ENCODE measurements around the gene ALOX15.
A peak's percentile ranks its signal among the peaks of the same experiment; 100 is the strongest.
"Not testable (repeated sequence)": the region's sequence is repeated elsewhere in the genome, so short reads cannot be mapped to it uniquely, and the experiment has no call there.

ALOX15 gene

GRCh38 chr17:4601326-4601725 is 40.2 kb downstream of the ALOX15 start:
- Histone ChIP-seq H4K20me1 (no peaks in the 10 kb centered on the region), H3K4me3 (no peak overlapping the region), H3K27me3 (no peaks in the 10 kb centered on the region), H3K27ac (no peak overlapping the region), H3K9me3 (replicated peaks in 1 of 11) (no peaks in the 10 kb centered on the region), H3K9ac (no peak overlapping the region), H3K4me1 (peaks cover 14 to 25% (median 23%) of the 10 kb centered on the region in 10 experiments), H3K36me3 (no peaks in the 10 kb centered on the region), H3K4me2 (no peak overlapping the region)
- TF ChIP-seq Cebpa-rat (IDR thresholded peaks at IDR 0.05): no peak

DNA sequence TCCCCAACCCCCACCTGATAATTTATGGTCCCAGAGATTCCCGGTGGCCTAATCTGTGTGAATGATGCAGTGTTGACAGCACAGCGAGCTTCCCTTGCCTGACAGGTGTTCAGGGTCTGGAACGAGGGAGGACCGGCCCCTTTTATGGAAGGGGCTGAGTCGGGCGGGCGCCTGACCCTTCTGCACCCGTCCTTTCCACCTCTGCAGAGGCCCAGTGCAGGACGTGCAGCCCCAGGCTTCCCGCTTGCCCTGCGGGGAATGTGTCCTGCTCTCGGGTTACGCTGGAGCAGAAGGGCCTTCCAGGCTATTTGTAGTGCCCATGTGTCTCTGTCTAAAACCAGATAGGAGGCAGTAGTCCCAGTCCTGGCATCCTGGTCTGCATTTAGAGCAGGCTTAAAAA is 40.9 kb downstream of the ALOX15 start:
- no peaks in the 10 kb centered on the region for H3K27me3 ChIP-seq
- no peak for TF ChIP-seq Cebpa-rat (IDR thresholded peaks at IDR 0.05)
- H3K4me2 ChIP-seq: no peak overlapping the region
- no peak overlapping the region for H3K27ac ChIP-seq
- H3K36me3 ChIP-seq: no peaks in the 10 kb centered on the region
- H3K9ac ChIP-seq: no peak overlapping the region
- H3K9me3 ChIP-seq (replicated peaks in 1 of 11): no peaks in the 10 kb centered on the region
- peaks cover 7 to 19% (median 17%) of the 10 kb centered on the region in 10 experiments for H3K4me1 ChIP-seq
- H3K4me3 ChIP-seq: no peak overlapping the region
- no peaks in the 10 kb centered on the region for H4K20me1 ChIP-seq

GRCh38 chr17:4599505-4600281 is 41.8 kb downstream of the ALOX15 start:
- H3K36me3 ChIP-seq: no peaks in the 10 kb centered on the region
- no peaks in the 10 kb centered on the region for H3K27me3 ChIP-seq
- no peaks in the 10 kb centered on the region for H3K9me3 ChIP-seq (replicated peaks in 1 of 11)
- no peak overlapping the region for H3K9ac ChIP-seq
- no peaks in the 10 kb centered on the region for H4K20me1 ChIP-seq
- H3K4me1 ChIP-seq: peaks cover 10 to 19% (median 17%) of the 10 kb centered on the region in 10 experiments
- TF ChIP-seq Cebpa-rat (IDR thresholded peaks at IDR 0.05): no peak
- no peak overlapping the region for H3K27ac ChIP-seq
- H3K4me3 ChIP-seq: no peak overlapping the region
- H3K4me2 ChIP-seq: no peak overlapping the region

DNA sequence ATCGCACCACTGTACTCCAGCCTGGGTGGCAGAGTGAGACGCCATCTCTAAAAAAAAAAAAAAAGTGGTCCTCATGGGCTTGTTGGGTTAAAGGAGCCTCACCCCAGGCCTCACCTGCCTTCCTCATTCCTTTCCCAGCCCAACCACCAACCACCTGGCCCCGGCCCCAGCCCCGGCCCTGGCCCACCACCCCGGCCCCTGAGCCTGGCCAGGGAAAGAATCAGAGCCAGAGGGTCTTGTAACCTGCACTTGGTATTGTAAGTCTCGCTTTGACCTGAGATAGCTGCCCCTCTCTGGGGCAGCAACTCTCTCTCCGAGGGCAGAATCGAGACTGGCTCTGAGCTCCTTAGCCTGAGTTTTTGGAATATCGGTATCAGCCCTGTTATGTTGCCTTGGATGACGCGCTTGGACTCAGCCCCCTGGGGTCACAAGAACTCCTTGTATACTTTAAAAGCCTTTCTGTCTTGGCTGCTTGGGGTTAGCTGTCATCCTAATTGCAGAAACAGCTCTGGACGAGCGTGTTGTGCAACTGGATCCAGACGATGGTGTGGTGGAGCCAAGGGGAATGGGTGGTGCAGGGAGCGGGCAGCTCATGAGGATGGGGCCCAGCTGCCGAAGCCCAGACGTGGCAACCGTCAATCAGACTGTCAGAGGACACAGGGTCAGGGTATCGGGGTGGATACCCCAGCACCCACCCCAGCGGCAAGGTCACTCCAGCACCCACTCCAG is 42.5 kb downstream of the ALOX15 start:
- no peaks in the 10 kb centered on the region for H3K36me3 ChIP-seq
- no peaks in the 10 kb centered on the region for H4K20me1 ChIP-seq
- no peak overlapping the region for H3K9ac ChIP-seq
- H3K27me3 ChIP-seq: no peaks in the 10 kb centered on the region
- no peak overlapping the region for H3K27ac ChIP-seq
- no peak for TF ChIP-seq Cebpa-rat (IDR thresholded peaks at IDR 0.05)
- H3K4me2 ChIP-seq: no peak overlapping the region
- H3K9me3 ChIP-seq (replicated peaks in 1 of 11): no peaks in the 10 kb centered on the region
- no peak overlapping the region for H3K4me3 ChIP-seq
- H3K4me1 ChIP-seq: peaks cover 7 to 15% (median 12%) of the 10 kb centered on the region in 10 experiments; a peak in 19 of 20 replicates

DNA sequence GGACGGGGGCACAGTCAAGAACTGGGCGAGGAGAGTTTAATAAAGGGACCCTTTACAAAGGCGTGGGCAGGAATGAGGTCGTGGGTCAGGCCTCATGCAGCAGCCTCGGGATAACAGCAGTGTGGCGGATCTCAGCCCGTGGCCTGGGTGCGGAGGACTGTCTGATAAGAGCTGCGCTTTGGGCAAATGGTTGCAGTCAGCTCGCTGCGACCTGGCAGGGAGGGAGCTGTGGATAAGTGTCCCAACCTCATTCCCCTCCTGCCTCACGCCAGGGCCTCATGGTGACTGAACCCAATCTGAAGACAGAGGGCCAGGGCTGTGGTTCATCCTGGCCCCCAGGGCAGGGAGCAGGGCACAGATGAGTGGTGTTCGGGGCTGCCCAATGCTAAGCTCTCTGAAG is 43.5 kb downstream of the ALOX15 start:
- H3K4me3 ChIP-seq: no peak overlapping the region
- H3K27me3 ChIP-seq: no peaks in the 10 kb centered on the region
- no peak overlapping the region for H3K27ac ChIP-seq
- peaks cover 7 to 19% (median 12%) of the 10 kb centered on the region in 10 experiments; a peak in 19 of 20 replicates for H3K4me1 ChIP-seq
- no peaks in the 10 kb centered on the region for H4K20me1 ChIP-seq
- no peak for TF ChIP-seq Cebpa-rat (IDR thresholded peaks at IDR 0.05)
- no peaks in the 10 kb centered on the region for H3K36me3 ChIP-seq
- H3K4me2 ChIP-seq: no peak overlapping the region
- H3K9ac ChIP-seq: no peak overlapping the region
- H3K9me3 ChIP-seq (replicated peaks in 1 of 11): no peaks in the 10 kb centered on the region

DNA sequence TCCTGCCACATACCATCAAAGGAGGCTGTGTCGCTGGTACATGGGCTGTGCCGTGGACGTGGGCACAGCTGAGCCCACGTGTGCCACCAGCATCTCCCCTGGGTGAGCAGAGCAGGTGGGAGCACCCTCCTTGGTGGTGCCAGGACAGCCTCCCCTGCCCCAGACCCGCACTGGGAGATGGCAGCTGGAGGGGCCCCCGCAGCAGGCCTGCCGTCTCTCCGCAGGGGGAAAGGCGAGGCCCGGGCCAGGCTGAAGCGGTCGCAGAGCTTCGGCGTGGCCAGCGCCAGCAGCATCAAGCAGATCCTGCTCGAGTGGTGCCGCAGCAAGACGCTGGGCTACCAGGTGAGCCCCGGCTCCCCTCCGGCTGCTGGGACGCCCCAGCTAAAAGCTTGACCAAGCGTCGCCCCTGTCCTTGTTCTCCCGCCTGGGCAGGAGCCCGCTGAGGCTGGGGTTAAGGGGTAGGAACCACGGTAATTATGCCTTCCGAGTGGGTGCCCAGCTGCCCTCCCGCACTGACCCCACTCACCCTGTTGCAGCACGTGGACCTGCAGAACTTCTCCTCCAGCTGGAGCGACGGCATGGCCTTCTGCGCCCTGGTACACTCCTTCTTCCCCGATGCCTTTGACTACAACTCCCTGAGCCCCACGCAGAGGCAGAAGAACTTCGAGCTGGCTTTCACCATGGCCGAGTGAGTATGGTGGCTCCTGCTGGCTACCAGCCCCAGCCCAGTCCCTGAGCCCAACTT is 44.7 kb downstream of the ALOX15 start:
- no peak overlapping the region for H3K27ac ChIP-seq
- no peaks in the 10 kb centered on the region for H3K36me3 ChIP-seq
- no peaks in the 10 kb centered on the region for H3K27me3 ChIP-seq
- no peak overlapping the region for H3K4me3 ChIP-seq
- no peak for TF ChIP-seq Cebpa-rat (IDR thresholded peaks at IDR 0.05)
- H3K9ac ChIP-seq: no peak overlapping the region
- H3K4me2 ChIP-seq: no peak overlapping the region
- H3K9me3 ChIP-seq (replicated peaks in 1 of 11): no peaks in the 10 kb centered on the region
- H3K4me1 ChIP-seq: peaks cover 7 to 26% (median 17%) of the 10 kb centered on the region in 10 experiments; a peak in 19 of 20 replicates
- no peaks in the 10 kb centered on the region for H4K20me1 ChIP-seq

DNA sequence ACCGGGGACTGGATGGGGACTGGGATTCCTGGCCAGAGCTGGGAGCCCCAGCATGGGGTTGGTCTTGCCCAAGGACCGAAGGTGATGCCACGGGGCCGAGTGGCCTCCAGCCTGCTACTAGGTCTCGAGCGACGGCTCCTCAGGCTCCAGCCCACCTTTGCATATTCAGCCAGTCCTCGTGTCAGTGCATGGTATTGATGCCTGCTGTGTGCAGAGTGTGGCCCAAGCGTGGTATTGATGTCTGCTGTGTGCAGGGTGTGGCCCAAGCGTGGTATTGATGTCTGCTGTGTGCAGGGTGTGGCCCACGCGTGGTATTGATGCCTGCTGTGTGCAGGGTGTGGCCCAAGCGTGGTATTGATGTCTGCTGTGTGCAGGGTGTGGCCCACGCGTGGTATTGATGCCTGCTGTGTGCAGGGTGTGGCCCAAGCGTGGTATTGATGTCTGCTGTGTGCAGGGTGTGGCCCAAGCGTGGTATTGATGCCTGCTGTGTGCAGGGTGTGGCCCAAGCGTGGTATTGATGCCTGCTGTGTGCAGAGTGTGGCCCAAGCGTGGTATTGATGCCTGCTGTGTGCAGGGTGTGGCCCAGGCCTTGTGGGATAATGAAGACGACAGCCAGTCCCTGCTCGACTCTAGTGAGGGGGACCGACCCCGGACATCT is 45.7 kb downstream of the ALOX15 start:
- H3K4me2 ChIP-seq: peak overlapping the region; percentile 73 to 87 (median 77)
- peak overlapping the region in 3 of 10 experiments; percentile 27 to 47 (median 37); a peak in 3 of 20 replicates for H3K4me3 ChIP-seq
- H3K27me3 ChIP-seq; H4K20me1 ChIP-seq; H3K9me3 ChIP-seq (replicated peaks in 1 of 11); H3K36me3 ChIP-seq: not testable (repeated sequence)
- H3K9ac ChIP-seq: peak overlapping the region; percentile 43 to 74 (median 63); a peak in 19 of 22 replicates
- H3K4me1 ChIP-seq: peaks cover 13 to 36% (median 25%) of the 10 kb centered on the region in 10 experiments
- H3K27ac ChIP-seq: peak overlapping the region in 9 of 11 experiments; percentile 32 to 77 (median 67); a peak in 17 of 22 replicates

DNA sequence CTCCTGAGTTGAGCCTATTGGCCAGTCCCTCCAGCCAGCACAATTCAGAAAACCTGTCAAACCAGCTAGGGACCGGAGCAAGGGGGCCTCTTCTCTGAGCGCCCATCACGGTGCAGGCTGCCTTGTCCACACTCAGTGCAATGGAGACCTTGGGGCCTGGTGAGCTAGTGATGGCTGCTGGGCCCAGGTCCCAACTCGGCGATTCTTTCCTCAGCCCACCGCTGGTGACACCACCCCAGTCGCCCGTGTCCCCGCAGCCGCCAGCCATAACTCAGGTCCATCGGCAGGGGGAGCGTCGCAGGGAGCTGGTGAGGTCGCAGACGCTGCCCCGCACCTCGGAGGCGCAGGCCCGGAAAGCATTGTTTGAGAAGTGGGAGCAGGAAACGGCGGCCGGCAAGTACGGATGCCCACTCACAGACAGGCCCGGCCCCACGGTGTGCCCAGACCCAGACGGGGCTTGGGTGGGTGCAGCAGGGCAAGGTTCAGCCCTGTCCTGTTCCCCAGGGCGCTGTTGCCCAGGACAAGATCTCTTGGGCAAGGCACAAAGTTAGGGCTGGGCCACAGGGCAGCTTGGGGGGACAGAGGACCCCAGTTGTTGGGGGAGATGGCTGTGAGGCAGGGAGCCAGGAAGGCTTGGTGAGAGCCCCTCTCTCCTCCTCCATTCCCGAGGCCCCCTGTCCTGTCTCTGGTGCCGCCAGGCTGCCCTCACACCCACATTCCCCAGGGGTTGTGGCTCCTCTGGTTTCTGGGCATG is 46.4 kb downstream of the ALOX15 start:
- Histone ChIP-seq H3K27ac (peak overlapping the region in 10 of 11 experiments; percentile 32 to 77 (median 62); a peak in 18 of 22 replicates), H3K4me1 (peaks cover 20 to 43% (median 29%) of the 10 kb centered on the region in 10 experiments), H3K9ac (peak overlapping the region; percentile 43 to 74 (median 63); a peak in 20 of 22 replicates), H3K27me3 (no peaks in the 10 kb centered on the region; a peak in 1 of 22 replicates), H3K36me3 (no peaks in the 10 kb centered on the region), H3K4me2 (peak overlapping the region; percentile 73 to 87 (median 77)), H3K4me3 (peak overlapping the region in 5 of 10 experiments; percentile 10 to 47 (median 27); a peak in 7 of 20 replicates), H4K20me1 (no peaks in the 10 kb centered on the region), H3K9me3 (replicated peaks in 1 of 11) (no peaks in the 10 kb centered on the region)
- no peak for TF ChIP-seq Cebpa-rat (IDR thresholded peaks at IDR 0.05)
